ENCODE results near the gene BLOC1S1.

DNA sequence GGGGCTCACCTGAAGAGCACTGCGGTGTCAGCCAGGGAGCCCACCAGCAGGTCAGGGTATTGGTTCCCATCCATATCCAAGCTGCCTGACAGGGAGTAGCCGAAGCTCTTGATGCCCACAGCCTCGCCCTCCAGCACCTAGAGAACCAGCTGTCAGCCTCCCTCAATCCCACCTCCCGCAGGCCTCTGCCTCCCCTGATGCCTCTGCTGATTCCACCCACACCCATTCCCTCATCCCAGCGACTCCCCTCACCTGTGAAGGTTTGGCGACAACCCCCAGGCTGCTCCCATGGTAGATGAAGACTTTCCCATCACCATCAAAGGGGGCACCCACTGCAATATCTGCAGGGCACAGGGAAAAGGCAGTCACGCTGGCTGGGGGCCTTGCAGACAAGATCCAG, 18.2 kb upstream of the BLOC1S1 start:
- no peak for TF ChIP-seq EZH2 (IDR thresholded peaks at IDR 0.05)
- TF ChIP-seq POLR2AphosphoS5 (IDR thresholded peaks at IDR 0.05; ENCODE audit: borderline replicate concordance, low read depth, low read length): no peak
- no peak for TF ChIP-seq FOXP2 (optimal IDR thresholded peaks at IDR 0.05; ENCODE audit: control extremely low read depth, extremely low read length, insufficient read depth)
